Fibroblast of peridontal ligament (primary cell): ENCODE data around the gene CDH24.

Experiments used
- DNase-seq: peaks from one replicate; pipeline ENCODE4 v3.0.0-alpha.2; 2010; ENCODE audit errors: extremely low read depth

CDH24 gene

DNA sequence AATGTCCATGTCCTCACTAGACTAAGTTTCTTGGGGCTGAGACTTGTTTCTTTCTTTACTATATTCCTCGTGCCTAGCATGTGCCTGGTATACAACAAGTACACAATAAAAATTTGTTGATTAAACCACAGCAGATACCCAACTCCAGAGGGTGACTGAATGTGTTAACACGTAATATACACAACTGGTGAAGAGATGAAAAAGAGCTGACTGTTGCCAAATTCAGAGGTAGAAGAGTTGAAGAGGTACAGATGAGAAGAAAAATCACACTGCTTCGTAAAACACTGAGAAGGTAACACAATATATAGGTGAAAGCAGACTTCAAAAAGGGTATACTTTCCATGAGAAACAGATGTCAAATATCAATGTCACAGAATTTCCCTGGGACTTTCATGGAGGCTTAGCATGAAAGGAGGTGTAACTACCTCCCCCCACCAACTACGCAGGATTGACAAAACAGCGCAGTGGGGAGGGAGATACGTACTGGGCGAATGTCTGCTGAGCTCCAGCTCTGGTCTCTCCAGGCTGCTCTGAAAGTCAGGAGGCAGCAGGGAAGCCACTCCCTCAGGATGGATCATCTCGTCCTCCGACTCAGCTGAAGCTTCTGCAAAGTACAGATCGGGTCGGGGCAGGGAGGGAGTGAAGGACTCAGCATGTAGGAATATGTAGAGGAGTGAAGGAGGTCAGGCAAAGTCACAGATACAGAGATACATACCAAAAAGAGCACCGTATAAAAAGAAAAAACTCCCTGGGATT lies 32.4 kb upstream of the CDH24 start:
- no peak for DNase-seq

GRCh38 chr14:23086565-23086964 lies 29.2 kb upstream of the CDH24 start:
- no peak for DNase-seq

DNA sequence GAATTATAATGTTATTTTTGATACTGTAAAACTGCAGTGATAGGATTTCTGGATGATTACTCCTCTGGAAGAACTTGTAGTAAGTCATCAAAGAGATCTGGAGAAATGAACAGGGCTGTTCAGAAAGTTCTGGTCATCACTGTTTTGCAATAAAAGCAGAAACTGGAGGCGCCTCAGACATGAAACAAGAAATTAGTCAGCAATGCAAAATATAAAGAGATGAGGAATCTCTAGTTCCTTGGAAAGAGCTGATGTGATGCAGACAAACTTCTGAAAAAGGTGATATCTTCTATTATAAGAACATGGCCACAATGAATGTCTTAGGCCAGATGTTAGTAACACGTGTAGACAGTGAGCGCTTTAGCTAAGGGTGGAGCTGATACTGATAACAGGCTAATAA lies 28.1 kb upstream of the CDH24 start:
- peak; percentile 47 for DNase-seq

DNA sequence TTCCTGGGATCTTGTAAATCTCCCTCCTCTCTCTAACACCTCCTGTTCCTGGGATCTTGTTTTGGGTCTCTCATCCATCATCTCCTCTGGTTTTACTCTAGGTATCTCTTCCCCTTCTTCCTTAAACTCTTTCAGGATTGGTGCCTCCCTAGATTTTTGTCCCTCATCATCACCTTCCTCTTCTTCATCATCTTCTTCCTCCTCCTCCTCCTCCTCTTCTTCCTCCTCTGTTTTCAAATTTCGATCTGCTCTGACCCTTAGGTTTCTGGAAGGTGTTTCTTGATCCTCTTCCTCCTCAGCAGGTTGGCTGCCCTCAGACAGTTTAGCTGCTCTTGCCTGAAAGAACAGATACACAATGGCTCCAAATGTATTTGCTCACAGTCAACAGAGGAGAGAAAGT lies 23.2 kb upstream of the CDH24 start:
- no peak for DNase-seq

GRCh38 chr14:23079716-23080115 lies 22.4 kb upstream of the CDH24 start:
- peak; percentile 29 for DNase-seq

GRCh38 chr14:23078692-23079116 lies 21.4 kb upstream of the CDH24 start:
- peak; percentile 97 for DNase-seq

GRCh38 chr14:23077962-23078361 lies 20.6 kb upstream of the CDH24 start:
- peak; percentile 36 for DNase-seq

DNA sequence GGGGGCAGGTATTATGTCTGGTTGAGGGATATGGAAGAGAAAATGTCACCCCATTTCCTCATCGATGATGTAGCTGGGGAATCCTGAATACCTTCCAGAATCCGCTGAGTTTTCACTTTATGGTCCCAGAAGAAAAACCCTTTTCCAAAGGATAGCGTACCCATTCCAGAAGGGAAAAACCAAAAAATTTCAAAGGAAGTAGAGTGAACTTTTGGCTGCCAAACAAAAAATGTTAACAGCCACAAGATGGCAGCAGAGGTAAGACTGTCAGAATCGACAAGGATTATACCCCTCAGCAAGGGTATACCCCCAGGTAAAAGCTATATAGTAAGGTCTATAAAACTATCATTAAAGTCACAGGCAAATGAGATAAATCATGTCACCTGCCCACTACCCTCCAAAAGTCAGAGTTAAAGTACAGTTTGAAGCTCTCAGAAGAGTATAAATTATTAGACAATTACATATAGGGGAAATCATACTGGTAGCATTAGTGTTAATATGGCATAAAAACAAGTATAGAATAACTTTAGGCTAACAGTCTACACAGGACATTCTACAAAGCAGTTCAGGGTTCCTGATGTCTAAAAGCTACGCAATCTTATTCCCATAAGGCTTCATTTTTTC lies 19.6 kb upstream of the CDH24 start:
- peak; percentile 64 for DNase-seq

DNA sequence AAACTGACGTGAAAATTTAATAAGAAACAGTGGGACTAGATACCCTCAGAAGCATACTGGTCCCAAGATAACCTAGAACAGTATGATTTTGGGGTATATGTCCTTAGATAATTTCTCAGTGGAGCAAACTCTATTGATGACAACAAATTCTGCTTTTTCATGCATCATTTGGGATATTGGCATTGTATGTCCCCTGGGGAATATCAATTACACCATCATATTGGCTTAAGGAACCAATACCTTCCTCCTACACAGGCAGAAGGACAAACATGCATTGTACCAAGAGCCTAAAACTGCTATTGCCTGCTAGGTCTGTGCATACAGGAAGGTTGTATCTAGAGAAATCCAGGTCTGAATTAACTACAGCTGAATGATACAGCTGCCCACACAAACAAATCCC lies 17.6 kb upstream of the CDH24 start:
- no peak for DNase-seq

GRCh38 chr14:23071921-23072539 lies 14.7 kb upstream of the CDH24 start:
- DNase-seq, result no peak

GRCh38 chr14:23071244-23071920 lies 14.1 kb upstream of the CDH24 start:
- DNase-seq, result peak; percentile 92

GRCh38 chr14:23070262-23071129 lies 13.2 kb upstream of the CDH24 start:
- peak; percentile 50 for DNase-seq

- no peak for DNase-seq
Measured at GRCh38 chr14:23069413-23069806, 12.1 kb upstream of the CDH24 start.

DNA sequence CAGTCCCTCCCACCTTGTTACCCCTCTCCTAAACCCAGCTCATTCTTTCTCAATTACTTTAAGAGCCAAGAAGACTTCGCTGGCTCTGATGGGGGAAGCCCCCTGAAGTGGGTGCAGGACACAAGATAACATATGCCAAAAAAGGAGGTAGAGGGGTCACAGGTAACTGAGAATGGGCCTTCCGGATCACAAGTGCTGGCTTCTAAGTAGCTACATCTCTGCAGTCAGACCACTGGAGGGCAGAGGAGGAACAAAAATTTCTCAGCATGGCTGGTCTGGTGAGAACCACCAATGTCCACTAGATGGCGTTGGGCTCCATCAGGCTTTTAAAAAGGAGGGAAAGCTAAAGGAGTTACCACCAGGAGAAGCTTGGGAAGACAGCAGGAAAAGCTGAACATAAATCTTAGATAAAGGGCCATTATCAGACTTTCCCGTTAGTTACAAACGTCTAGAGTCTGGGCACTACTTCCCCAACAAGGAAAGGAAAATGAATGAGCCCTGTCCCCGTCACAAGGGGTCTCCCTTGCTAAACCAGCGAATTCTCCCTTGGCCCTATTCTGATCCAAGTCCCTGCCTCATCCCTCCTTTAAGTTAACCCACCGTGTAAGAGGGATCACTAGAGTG lies 11.6 kb upstream of the CDH24 start:
- DNase-seq, result peak; percentile 97

DNA sequence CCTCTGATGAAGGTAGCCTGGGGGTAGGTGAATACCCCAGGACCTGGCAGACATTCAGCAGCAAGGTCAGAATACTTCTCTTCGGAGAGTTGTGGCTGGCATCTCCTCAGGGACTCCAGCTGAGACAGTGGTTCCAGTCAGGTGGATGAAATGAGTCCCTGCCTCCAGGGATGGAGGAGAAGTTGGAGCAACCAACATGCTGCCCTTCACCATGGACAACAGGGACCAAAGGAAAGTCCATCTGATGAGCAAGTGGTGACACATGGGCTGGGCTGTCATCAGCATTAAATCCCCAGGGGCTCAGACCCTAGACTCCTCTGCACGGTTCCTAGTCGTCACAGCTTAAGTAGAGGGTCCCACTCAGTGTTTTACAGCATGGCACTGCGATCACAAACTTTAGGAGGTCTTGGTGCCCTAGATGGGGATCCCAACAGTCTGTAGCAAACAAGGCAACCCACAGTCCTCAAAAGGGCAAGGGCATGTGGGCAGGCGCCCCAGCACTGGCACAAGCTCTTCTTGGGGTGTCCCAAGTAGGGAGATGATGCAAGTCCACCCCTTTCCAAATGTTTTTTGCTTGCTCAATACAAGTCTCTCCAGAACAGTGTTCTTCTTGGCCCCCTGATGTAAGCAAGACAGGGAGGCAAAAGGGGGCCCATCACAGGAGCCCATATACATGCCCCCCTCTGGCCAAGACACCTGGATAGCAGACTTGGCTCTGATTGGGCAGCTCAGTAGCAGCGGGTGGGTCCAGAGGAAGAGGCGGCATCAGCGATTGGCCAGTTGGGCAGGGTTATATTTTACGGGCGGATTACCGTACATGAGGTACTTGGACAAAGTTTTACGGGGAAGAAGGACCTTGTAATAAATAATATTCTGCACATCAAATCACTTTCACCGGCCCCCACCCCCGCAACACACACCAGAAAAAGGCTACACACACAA lies 10.8 kb upstream of the CDH24 start:
- DNase-seq, result no peak

- DNase-seq, result no peak
Measured at GRCh38 chr14:23066855-23067744, 9.8 kb upstream of the CDH24 start.

DNA sequence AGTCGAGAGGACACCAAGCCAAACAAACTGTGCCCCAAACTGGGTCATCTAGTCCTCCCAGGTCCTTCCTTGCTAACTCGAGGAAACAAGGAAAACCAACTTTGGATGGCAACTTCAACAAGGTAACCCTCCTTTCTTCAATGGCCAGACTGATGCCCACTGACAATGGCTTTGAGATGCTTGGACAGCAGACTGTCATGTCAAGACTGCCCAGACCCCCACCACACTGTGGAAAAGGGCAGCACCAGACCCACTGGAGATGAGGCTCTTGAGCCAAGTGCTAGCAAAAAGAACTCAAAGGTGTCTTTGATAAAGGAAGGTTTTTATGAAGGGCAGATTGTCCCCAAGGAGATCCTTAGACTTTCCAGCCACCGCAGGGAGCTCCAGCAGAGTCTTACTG lies 9.0 kb upstream of the CDH24 start:
- no peak for DNase-seq

DNA sequence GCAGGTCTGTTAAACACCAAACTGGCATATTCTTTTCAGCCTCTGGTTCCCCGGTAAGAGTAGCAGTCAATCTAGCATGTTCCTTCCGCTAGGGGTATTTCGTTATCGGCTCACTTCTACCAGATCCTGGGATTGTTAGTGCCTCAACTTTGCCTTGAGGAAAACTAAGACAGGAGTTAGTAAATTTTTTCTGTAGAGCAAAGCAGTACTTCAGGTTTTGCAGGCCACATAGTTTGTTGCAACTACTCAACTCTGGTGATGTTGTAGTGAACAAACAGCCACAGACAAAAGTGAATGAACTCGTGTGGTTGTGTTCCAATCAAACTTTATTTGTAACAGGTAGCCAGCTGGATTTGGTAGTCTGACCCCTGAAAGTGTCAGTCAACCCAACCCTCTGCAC lies 6.3 kb upstream of the CDH24 start:
- no peak for DNase-seq

DNA sequence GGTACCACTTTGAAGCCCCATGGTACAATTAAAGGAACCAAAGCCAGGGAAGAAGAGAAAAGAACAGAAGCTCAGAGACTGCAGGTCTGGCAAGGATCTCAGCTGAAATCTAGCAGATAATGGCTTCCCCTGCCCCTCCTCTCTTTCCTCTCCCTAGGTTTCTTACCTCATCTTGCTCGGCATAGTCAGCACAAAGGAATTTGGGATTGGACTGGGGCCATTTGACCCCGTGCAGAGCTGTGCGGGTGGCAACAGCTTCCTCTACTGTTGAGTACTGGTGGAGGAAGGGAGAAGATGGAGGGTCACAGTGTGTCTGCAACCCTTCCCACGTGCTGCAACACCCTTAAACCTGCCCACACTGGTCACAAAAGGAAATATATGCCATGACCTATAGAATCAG lies 4.7 kb upstream of the CDH24 start:
- DNase-seq, result peak; percentile 88
